GM12872 (cell line): Measurements from ENCODE around the gene COX7A1.

Experiments used
- CTCF ChIP-seq: IDR thresholded peaks from 3 replicates; pipeline ENCODE4 v1.5.1; 2011; ENCODE audit warnings: low read depth, mild to moderate bottlenecking, low read length, moderate library complexity; ENCODE audit not compliant: insufficient read depth

COX7A1 gene

GRCh38 chr19:36139473-36140303, 12.6 kb downstream of the COX7A1 start, which contains the start of gene CAPNS1:
Gene CAPNS1, plus strand, starts transcription at chr19:36140066. Its CDS starts 946 bp downstream, at chr19:36141012.
- TF ChIP-seq CTCF, result peak; percentile 34; the same call in 2 of the 3 replicates

- no peak for TF ChIP-seq CTCF
These were observed 13.2 kb downstream of the COX7A1 start for GRCh38 chr19:36139120-36139472.

- no peak for TF ChIP-seq CTCF
These were observed 15.1 kb downstream of the COX7A1 start for GRCh38 chr19:36136964-36137686.

DNA sequence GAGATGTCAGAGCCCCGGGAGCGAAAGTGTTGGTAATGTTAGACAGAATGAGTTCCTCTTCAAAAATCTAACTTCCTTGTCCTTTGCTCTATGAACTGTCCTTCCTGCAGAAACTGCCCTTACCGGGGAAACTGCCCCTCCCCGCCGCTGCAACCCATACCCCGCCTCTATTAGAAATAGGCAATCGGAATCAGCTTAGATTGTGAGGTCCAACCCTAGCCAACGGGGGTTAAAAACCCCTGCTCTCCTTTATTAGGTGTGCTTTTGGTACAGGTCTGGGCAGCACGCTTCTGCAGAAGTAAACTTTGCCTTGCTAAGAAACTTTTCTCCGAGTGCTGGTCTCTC, 23.9 kb downstream of the COX7A1 start:
- no peak for TF ChIP-seq CTCF

DNA sequence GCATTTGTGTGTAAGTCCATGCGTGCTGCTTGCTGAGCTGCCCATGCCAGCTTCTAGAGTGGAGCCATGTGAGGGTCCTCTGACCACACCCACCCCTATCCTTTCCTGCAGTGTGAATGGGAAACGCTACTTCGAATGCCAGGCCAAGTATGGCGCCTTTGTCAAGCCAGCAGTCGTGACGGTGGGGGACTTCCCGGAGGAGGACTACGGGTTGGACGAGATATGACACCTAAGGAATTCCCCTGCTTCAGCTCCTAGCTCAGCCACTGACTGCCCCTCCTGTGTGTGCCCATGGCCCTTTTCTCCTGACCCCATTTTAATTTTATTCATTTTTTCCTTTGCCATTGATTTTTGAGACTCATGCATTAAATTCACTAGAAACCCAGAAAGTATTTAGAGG, 26.7 kb downstream of the COX7A1 start:
- no peak for TF ChIP-seq CTCF

DNA sequence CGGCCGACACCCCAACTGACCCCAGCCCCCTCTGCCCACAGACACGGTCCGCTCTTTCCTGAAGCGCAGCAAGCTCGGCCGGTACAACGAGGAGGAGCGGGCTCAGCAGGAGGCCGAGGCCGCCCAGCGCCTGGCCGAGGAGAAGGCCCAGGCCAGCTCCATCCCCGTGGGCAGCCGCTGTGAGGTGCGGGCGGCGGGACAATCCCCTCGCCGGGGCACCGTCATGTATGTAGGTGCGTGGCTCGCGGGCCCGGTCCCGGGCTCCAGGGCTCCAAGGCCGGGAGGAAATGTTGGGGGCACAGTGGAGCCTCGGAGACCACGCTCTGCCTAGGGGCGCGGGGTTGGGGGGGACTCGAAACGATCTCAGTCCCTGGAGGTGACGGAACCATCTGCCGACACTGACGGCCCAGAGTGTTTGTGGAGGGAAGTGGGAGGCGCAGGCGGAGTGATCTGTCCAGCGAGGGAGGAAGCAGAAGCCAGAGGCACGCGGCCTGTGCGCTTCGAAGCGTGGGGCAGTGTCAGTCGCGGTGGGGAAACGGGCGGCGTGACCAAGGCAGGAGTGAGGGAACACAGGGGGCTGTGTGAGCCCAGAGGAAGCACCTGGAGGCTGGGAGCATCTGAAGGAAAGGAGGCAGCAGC, 30.6 kb downstream of the COX7A1 start:
- no peak for TF ChIP-seq CTCF

DNA sequence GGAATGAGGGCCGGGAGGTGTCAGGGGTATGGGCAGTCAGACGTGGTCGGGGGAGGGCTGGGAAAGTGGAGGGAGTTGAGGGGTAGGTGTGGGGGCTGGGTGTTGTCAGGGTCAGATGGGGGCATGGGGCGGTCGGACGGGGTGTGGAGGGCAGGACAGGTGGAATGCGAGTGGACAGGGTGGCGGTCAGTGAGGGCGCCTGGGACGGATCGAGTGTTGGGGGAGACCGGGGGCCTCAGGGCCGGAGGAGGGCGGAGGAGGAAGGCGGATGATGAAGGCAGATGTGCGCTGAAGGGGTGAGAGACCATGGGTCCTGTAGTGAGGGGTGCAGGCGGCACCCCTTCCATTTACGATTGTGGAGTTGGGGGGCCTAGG, 31.3 kb downstream of the COX7A1 start:
- TF ChIP-seq CTCF, result no peak
